GM18519 (cell line): Measurements from ENCODE around the gene OR6C65.
"Not testable (repeated sequence)": the region's sequence is repeated elsewhere in the genome, so short reads cannot be mapped to it uniquely, and the experiment has no call there.

Source experiments
- ATAC-seq: cut with Tn5 transposase; IDR thresholded peaks from one replicate; pipeline ENCODE4 v1.9.1; 2021; ENCODE audit warnings: mild to moderate bottlenecking, moderate library complexity; ENCODE audit not compliant: unreplicated experiment, low FRiP score

The OR6C65 gene

DNA sequence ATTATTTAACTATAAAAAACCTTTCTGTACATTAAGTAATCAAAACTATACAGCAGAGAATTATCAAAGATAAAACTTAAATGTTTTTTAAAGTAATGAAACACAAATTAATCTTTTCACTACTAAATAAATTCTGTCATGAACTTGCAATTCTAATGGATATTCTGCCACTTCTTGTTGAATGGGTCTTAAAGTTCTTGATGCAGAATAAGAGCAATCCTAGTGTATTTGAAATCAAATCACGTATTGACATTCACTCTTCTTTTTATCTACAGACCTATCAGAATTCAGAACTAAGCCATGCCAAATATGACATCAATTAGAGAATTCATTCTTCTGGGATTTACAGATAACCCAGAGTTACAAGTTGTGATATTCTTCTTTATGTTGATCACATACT lies at the start of gene OR6C65:
Gene OR6C65 (plus strand): TSS at position 301 of the 400 bp plus-strand sequence. CDS start 0 bp downstream, at position 301.
- ATAC-seq, result no peak

GRCh38 chr12:55355338-55355737 lies 45.0 kb upstream of the OR6C65 start:
- ATAC-seq, result not testable (repeated sequence)

- no peak for ATAC-seq
Observed at GRCh38 chr12:55362675-55363074, 37.7 kb upstream of the OR6C65 start, which contains the start of gene OR6C75. Gene OR6C75, plus strand, starts transcription at chr12:55362975. Its CDS starts 2,136 bp downstream, at chr12:55365111.

- ATAC-seq, result no peak
Observed at GRCh38 chr12:55365086-55365485, 35.2 kb upstream of the OR6C65 start.

GRCh38 chr12:55372521-55372920 lies 27.8 kb upstream of the OR6C65 start:
- ATAC-seq, result no peak

DNA sequence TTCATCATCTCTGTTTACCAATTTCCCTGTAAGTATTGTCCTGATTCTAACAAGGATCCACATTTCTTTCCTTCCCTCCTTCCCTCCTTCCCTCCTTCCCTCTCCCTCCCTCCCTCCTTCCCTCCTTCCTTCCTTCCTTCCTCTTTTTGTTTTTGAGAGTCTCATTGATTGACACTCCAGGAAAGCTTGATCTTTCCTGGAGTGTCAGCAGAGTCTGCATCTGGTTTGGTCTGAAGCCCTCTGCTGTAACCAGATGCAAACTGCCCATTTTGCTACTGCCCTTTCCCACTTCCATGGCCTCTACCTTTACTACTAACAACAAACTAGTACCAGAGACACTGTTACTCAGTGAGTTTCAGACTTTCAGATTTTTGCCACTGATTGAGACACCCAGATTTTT lies 14.4 kb upstream of the OR6C65 start:
- no peak for ATAC-seq

DNA sequence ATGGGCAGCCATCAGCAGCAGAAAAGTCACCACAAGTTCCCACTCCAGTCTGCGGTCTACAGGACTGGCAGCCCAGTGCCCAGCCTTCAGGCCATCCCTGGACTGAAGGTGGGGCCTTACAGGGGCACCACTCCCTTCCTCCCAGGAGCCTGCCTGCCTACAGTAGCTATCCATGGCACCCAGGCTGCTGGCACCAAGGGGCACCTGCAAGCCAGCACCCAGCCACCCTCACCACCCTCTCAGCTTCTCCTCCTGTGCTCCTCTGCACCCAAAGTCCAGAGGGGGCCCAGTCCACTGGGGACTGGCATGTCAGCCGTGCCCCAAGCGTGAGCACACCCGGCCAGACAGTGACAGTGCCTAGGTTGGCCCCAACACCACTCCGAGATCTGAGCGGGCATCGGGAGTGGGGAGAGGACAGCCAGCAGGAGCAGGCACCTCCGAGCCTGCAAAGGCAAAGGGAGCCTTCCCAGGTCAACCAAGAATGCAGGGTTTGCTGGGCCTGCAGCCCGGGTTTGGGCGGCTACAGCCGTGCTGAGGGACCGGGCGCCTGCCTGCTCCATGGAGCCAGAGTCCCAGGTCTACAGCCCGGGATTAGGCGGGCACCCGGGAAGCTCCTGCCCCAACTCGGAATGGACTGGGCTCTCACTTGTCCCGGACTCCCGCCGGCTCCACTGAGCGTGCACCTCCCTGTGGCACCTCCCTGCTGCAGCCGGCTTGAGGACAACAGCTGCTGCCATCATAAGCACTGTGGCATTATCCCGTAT lies 8.1 kb upstream of the OR6C65 start:
- no peak for ATAC-seq

- ATAC-seq, result no peak
Observed at GRCh38 chr12:55396326-55396725, 4.0 kb upstream of the OR6C65 start.

GRCh38 chr12:55407866-55408265 lies 7.5 kb downstream of the OR6C65 start:
- ATAC-seq, result no peak

- ATAC-seq, result not testable (repeated sequence)
Observed at GRCh38 chr12:55409133-55409532, 8.8 kb downstream of the OR6C65 start.

- ATAC-seq, result not testable (repeated sequence)
Observed at GRCh38 chr12:55412138-55412537, 11.8 kb downstream of the OR6C65 start.

- not testable (repeated sequence) for ATAC-seq
Observed at GRCh38 chr12:55413498-55414388, 13.4 kb downstream of the OR6C65 start.

- ATAC-seq, result not testable (repeated sequence)
Observed at GRCh38 chr12:55414396-55414823, 14.1 kb downstream of the OR6C65 start.

GRCh38 chr12:55414889-55415288 lies 14.6 kb downstream of the OR6C65 start:
- ATAC-seq, result not testable (repeated sequence)

DNA sequence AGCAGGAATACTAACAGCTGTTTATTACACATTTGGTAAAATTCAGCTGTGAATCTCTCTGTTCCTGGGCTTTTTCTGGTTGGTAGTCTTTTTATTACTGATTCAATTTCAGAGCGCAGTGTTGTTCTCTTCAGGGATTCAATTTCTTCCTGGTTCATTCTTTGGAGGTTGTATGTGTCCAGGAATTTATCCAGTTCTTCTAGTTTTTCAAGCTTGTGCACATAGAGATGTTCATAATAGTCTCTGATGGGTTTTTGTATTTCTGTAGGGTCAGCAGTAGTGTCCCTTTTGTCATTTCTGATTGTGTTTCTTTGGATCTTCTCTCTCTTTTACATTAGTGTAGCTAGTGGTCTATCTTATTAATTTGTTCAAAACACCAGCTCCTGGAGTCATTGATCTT lies 16.6 kb downstream of the OR6C65 start:
- no peak for ATAC-seq

DNA sequence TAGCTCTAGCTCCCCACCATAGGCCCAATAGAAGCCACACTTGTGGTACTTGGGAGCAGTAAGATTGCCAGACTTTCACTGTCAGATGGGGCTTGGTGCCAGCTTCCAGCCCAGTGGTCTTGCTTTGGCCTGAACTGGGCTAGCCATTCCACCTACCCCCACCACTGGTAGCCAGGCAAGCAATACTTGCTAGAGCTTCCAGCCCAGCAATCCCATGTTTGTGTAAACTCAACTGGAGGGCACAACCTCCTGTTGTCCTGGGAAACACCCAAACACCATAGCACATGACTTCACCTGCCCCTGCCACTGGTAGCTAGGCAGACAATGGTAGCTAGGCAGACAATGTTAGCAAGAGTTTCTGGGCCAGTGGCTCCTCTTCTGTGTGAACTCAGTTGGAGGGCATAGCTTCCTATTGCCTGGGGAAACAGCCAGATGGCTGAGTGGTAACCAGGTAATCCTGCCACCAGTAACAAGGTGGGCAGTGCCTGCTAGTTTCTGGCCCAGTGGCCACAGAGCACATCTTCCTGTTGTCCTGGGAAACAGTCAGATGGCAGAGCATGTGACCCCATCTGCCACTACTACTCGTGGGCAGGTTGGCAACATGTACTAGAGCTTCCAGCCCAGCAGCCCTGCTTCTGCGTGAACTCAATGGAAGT lies 20.1 kb downstream of the OR6C65 start:
- ATAC-seq, result no peak

- ATAC-seq, result no peak
Observed at GRCh38 chr12:55425954-55426353, 25.6 kb downstream of the OR6C65 start, which contains the start of gene OR6C76. Gene OR6C76, plus strand, starts transcription at chr12:55426254. Its CDS starts 0 bp downstream, at chr12:55426254.

- no peak for ATAC-seq
Observed at GRCh38 chr12:55428331-55429243, 28.3 kb downstream of the OR6C65 start.

DNA sequence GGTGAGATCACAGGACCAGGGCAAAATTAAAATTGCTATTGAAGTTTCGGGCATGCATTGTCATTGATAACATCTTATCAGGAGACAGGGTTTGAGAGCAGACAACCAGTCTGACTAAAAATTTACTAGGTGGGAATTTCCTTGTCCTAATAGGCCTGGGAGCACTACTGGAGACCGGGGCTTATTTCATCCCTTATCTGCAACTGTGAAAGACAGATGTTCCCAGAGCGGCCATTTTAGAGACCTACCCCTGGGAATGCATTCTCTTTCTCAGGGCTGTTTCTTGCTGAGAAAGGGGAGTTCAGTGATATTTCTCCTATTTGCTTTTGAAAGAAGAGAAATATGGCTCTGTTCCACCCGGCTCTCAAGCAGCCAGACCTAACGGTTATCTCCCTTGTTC lies 40.9 kb downstream of the OR6C65 start:
- ATAC-seq, result not testable (repeated sequence)

DNA sequence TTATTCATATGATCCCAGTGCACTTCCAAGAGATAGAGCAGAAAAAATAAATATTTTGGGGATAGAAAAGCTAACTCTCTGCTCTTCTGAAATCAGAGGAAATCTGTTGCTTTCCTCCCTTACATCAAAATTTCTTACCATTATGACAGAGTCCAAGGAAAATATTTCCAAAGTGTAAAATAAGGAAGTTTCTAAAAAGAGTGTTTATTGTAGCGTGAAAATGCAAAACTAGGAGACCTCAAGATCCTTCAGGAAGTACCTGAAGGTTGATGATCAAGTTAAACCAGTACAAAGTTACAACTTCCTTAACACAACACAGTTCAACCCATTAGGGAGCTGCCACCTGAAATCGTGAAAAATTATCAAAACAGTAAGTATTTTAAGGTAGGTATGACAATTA lies 43.4 kb downstream of the OR6C65 start, which contains the start of gene OR6C2:
Gene OR6C2 (plus strand): TSS at position 301 of the 400 bp plus-strand sequence. CDS start 8,138 bp downstream, outside the sequence.
- no peak for ATAC-seq
